ENCODE data around the gene FAM149A. TPM values are rescaled to one million over a fixed set of nuclear protein-coding genes. Genes with fewer than 3 reads are reported as not detected.

FAM149A gene
- 100 to 1,000 TPM in 1 of 5 donors, 10 to 100 TPM in 3, 1 to 10 TPM in 1; 7.0 to 101 (median 35.9) TPM for total RNA-seq
- polyA plus RNA-seq: 10 to 100 TPM in 2 of 3 donors, 1 to 10 TPM in 1; 5.6 to 24.7 (median 16.1) TPM
- long read RNA-seq, donor 1: 0 reads
- long read RNA-seq, donor 2: 0 reads
- long read RNA-seq, donor 3: 0 reads
- long read RNA-seq, donor 4: 0 reads
- long read RNA-seq, donor 5: 0 reads
- long read RNA-seq, donor 6, partial matches to known transcripts: 0 of 3 reads
- long read RNA-seq, donor 6, other reads (novel, unspliced or antisense): 0 of 3 reads
- long read RNA-seq, donor 7, partial matches to known transcripts: 0 of 1 reads
- long read RNA-seq, donor 7, other reads (novel, unspliced or antisense): 0 of 1 reads
- long read RNA-seq, donor 8: 0 reads
- long read RNA-seq, donor 9, partial matches to known transcripts: 6 of 6 reads
- long read RNA-seq, donor 9, other reads (novel, unspliced or antisense): 0 of 6 reads
- long read RNA-seq, donor 10: 0 reads

DNA sequence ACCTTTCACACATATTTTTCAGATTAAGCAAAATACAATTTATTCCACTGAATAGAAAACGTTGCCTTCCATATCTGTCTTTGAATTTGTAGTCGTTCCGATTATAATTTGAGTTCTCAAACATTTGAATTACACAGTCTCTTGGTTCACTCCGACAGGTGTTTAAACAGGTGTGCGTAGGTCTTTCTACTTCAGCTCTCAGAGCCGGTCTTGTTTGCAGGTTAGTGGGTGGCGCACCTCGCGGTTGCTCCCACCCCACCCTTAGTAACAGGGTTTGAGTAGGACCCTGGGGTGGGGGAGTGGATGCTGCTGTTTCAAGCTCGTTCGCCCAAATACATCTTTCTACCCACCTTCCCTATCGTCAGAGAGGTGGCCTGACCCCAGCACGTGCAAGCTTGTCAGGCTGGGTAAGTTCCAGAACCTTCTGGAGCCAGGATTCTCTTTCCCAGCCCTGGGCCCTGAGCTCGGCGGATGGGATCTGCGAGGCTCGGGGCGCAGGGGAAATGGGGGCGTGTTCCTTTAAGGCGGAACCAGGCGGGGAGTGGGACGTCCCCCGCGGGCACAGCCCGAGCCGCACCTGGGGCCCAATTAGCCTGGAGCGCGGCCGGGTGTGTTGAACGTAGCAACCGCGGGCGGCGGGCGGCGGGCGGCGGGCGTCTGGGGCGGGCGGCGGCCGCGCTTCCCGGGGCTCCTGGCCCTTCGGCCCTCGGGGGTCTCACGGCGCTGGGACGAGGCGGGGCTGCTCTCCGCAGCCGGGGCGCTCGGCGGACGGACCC is at the start of gene FAM149A:
TSS of gene FAM149A (plus strand) at position 591 of the 776 bp plus-strand sequence.
- no peaks in the 10 kb centered on the region for H3K9me3 ChIP-seq
- peak within 1 kb of the TSS; percentile 72 to 88 (median 75) for H3K4me3 ChIP-seq
- intact Hi-C loops (cut with DNase I; ENCODE audit: low total_unique reads): no loop called here
- TF ChIP-seq POLR2A (IDR thresholded peaks at IDR 0.05): no peak
- TF ChIP-seq POLR2AphosphoS5 (IDR thresholded peaks at IDR 0.05): peak in 2 of 3 donors; percentile 56 to 73
- peaks cover 5 to 42% (median 34%) of the 10 kb centered on the region in 4 donors for H3K4me1 ChIP-seq
- peak; percentile 89 to 90 for DNase-seq
- WGBS, 5 donors: 6 to 31% (median 11%) methylated on average over 25 to 57 of the region's 57 CpGs
- H3K27me3 ChIP-seq: peaks cover 0 to 17% (median 9%) of the 10 kb centered on the region in 3 donors
- H3K36me3 ChIP-seq: no peaks in the 10 kb centered on the region
- peak within 1 kb of the TSS; percentile 87 to 93 (median 92) for H3K27ac ChIP-seq

GRCh38 chr4:186058253-186058979 is 46.1 kb upstream of the FAM149A start:
- Histone ChIP-seq H3K27ac (no peak overlapping the region), H3K36me3 (no peaks in the 10 kb centered on the region), H3K27me3 (no peaks in the 10 kb centered on the region), H3K4me3 (no peak overlapping the region), H3K9me3 (no peaks in the 10 kb centered on the region), H3K4me1 (no peaks in the 10 kb centered on the region)
- intact Hi-C loops (cut with DNase I; ENCODE audit: low total_unique reads): no loop called here
- TF ChIP-seq CTCF (IDR thresholded peaks at IDR 0.05): no peak
- no peak for TF ChIP-seq EP300 (IDR thresholded peaks at IDR 0.05)
- TF ChIP-seq POLR2AphosphoS5 (IDR thresholded peaks at IDR 0.05): no peak
- TF ChIP-seq POLR2A (IDR thresholded peaks at IDR 0.05): no peak
- no peak for DNase-seq
- 74 to 87% (median 79%) methylated on average over 6 of the region's 6 CpGs for WGBS, 5 donors

GRCh38 chr4:186058980-186059316 is 45.6 kb upstream of the FAM149A start:
- WGBS, 5 donors: 69 to 86% (median 81%) methylated on average over 3 of the region's 3 CpGs
- H3K27me3 ChIP-seq: no peaks in the 10 kb centered on the region
- no peaks in the 10 kb centered on the region for H3K4me1 ChIP-seq
- no peaks in the 10 kb centered on the region for H3K36me3 ChIP-seq
- TF ChIP-seq POLR2AphosphoS5 (IDR thresholded peaks at IDR 0.05): no peak
- no peak for TF ChIP-seq POLR2A (IDR thresholded peaks at IDR 0.05)
- TF ChIP-seq EP300 (IDR thresholded peaks at IDR 0.05): no peak
- no peak for TF ChIP-seq CTCF (IDR thresholded peaks at IDR 0.05)
- intact Hi-C loops (cut with DNase I; ENCODE audit: low total_unique reads): no loop called here
- no peak for DNase-seq
- H3K27ac ChIP-seq: no peak overlapping the region
- H3K9me3 ChIP-seq: no peaks in the 10 kb centered on the region
- H3K4me3 ChIP-seq: no peak overlapping the region

GRCh38 chr4:186061921-186062320 is 42.6 kb upstream of the FAM149A start:
- no peak overlapping the region for H3K27ac ChIP-seq
- intact Hi-C loops (cut with DNase I; ENCODE audit: low total_unique reads): no loop called here
- no peaks in the 10 kb centered on the region for H3K36me3 ChIP-seq
- no peaks in the 10 kb centered on the region for H3K9me3 ChIP-seq
- DNase-seq: no peak
- WGBS, 5 donors: 80 to 89% (median 83%) methylated on average over 4 of the region's 4 CpGs
- no peak overlapping the region for H3K4me3 ChIP-seq
- no peaks in the 10 kb centered on the region for H3K27me3 ChIP-seq
- no peaks in the 10 kb centered on the region for H3K4me1 ChIP-seq
- no peak for TF ChIP-seq CTCF (IDR thresholded peaks at IDR 0.05)
- no peak for TF ChIP-seq POLR2A (IDR thresholded peaks at IDR 0.05)
- no peak for TF ChIP-seq EP300 (IDR thresholded peaks at IDR 0.05)
- no peak for TF ChIP-seq POLR2AphosphoS5 (IDR thresholded peaks at IDR 0.05)

Data from stomach (tissue), 19 donors.